SK-N-SH treated with all-trans-retinoic acid at 6 μM for 48 hours (cell line): ENCODE measurements around the gene PRKG1.

ENCODE experiments used
- ATAC-seq: fragments of 200-7000 bp; cut with Tn5 transposase; 3 replicates; pipeline ENCODE4 v1.9.1; 2020; ENCODE audit warnings: mild to moderate bottlenecking, moderate library complexity
- BACH2 ChIP-seq: fragments of 250-450 bp; sonication (Bioruptor Pico); IDR thresholded peaks from 2 replicates; pipeline ENCODE4 v1.9.0; 2021; ENCODE audit warnings: mild to moderate bottlenecking, borderline replicate concordance
- CSDC2 ChIP-seq: fragments of 250-450 bp; sonication (Bioruptor Pico); IDR thresholded peaks from 2 replicates; pipeline ENCODE4 v1.5.0; 2020; ENCODE audit warnings: mild to moderate bottlenecking, moderate library complexity
- ESRRG ChIP-seq: fragments of 250-450 bp; sonication (Bioruptor Pico); IDR thresholded peaks from 2 replicates; pipeline ENCODE4 v1.6.1; 2021; ENCODE audit warnings: mild to moderate bottlenecking
- ISL1 ChIP-seq: fragments of 250-450 bp; sonication (Bioruptor Pico); IDR thresholded peaks from 2 replicates; pipeline ENCODE4 v2.1.2; 2022; ENCODE audit warnings: mild to moderate bottlenecking, moderate library complexity
- OSR1 ChIP-seq: fragments of 250-450 bp; sonication (Bioruptor Pico); IDR thresholded peaks from 2 replicates; pipeline ENCODE4 v1.8.0; 2022; ENCODE audit warnings: moderate library complexity, mild to moderate bottlenecking, inconsistent platforms
- PPARA ChIP-seq: fragments of 250-450 bp; sonication (Bioruptor Pico); IDR thresholded peaks from 2 replicates; pipeline ENCODE4 v1.5.0; 2020; ENCODE audit warnings: mild to moderate bottlenecking, borderline replicate concordance
- RARB ChIP-seq: fragments of 250-450 bp; sonication (Bioruptor Pico); IDR thresholded peaks from 2 replicates; pipeline ENCODE4 v1.8.0; 2021; ENCODE audit warnings: mild to moderate bottlenecking, moderate library complexity
- SNAI2 ChIP-seq: fragments of 250-450 bp; sonication (Bioruptor Pico); IDR thresholded peaks from 2 replicates; pipeline ENCODE4 v1.5.0; 2020; ENCODE audit warnings: mild to moderate bottlenecking, moderate library complexity
- TCF4 ChIP-seq: fragments of 250-450 bp; sonication (Bioruptor Pico); IDR thresholded peaks from 2 replicates; pipeline ENCODE4 v1.8.0; 2021; ENCODE audit warnings: mild to moderate bottlenecking, moderate library complexity, borderline replicate concordance
- TOX ChIP-seq: fragments of 250-450 bp; sonication (Bioruptor Pico); IDR thresholded peaks from 2 replicates; pipeline ENCODE4 v1.8.0; 2021; ENCODE audit warnings: mild to moderate bottlenecking, moderate library complexity, borderline replicate concordance
- ZC3H10 ChIP-seq: fragments of 250-450 bp; sonication (Bioruptor Pico); IDR thresholded peaks from 2 replicates; pipeline ENCODE4 v1.5.1; 2021; ENCODE audit warnings: mild to moderate bottlenecking, moderate library complexity
- ZFP3 ChIP-seq: fragments of 250-450 bp; sonication (Bioruptor Pico); IDR thresholded peaks from 2 replicates; pipeline ENCODE4 v1.5.0; 2020; ENCODE audit warnings: mild to moderate bottlenecking, moderate library complexity
- ZFP30 ChIP-seq: fragments of 450-650 bp; formaldehyde crosslinking; IDR thresholded peaks from 2 replicates; pipeline ENCODE4 v1.5.0; 2022; ENCODE audit warnings: mild to moderate bottlenecking, moderate library complexity
- ZNF565 ChIP-seq: fragments of 450-650 bp; formaldehyde crosslinking; conservative IDR thresholded peaks from 2 replicates; pipeline ENCODE4 v1.5.0; 2020; ENCODE audit warnings: low read depth, mild to moderate bottlenecking, moderate library complexity
- ZNF70 ChIP-seq: fragments of 450-650 bp; formaldehyde crosslinking; IDR thresholded peaks from 2 replicates; pipeline ENCODE4 v1.5.0; 2020; ENCODE audit warnings: mild to moderate bottlenecking, moderate library complexity
- ZNF8 ChIP-seq: fragments of 450-650 bp; formaldehyde crosslinking; IDR thresholded peaks from 2 replicates; pipeline ENCODE4 v1.5.0; 2020; ENCODE audit warnings: mild to moderate bottlenecking, moderate library complexity
- TF ChIP-seq, protein P1 (sequence below): fragments of 250-450 bp; sonication (Bioruptor Pico); IDR thresholded peaks from 2 replicates; pipeline ENCODE4 v1.8.0; 2021; ENCODE audit warnings: low read depth, mild to moderate bottlenecking, moderate library complexity, borderline replicate concordance
- TF ChIP-seq, protein P2 (sequence below): fragments of 250-450 bp; sonication (Bioruptor Pico); IDR thresholded peaks from 2 replicates; pipeline ENCODE4 v1.5.1; 2020; ENCODE audit warnings: low read depth, mild to moderate bottlenecking, moderate library complexity
- TF ChIP-seq, protein P3 (sequence below): fragments of 250-450 bp; sonication (Bioruptor Pico); IDR thresholded peaks from 2 replicates; pipeline ENCODE4 v1.5.1; 2021; ENCODE audit warnings: mild to moderate bottlenecking, moderate library complexity
- TF ChIP-seq, protein P4 (sequence below): fragments of 250-450 bp; sonication (Bioruptor Pico); IDR thresholded peaks from 2 replicates; pipeline ENCODE4 v1.8.0; 2020; ENCODE audit warnings: mild to moderate bottlenecking, moderate library complexity, borderline replicate concordance

The PRKG1 gene

DNA sequence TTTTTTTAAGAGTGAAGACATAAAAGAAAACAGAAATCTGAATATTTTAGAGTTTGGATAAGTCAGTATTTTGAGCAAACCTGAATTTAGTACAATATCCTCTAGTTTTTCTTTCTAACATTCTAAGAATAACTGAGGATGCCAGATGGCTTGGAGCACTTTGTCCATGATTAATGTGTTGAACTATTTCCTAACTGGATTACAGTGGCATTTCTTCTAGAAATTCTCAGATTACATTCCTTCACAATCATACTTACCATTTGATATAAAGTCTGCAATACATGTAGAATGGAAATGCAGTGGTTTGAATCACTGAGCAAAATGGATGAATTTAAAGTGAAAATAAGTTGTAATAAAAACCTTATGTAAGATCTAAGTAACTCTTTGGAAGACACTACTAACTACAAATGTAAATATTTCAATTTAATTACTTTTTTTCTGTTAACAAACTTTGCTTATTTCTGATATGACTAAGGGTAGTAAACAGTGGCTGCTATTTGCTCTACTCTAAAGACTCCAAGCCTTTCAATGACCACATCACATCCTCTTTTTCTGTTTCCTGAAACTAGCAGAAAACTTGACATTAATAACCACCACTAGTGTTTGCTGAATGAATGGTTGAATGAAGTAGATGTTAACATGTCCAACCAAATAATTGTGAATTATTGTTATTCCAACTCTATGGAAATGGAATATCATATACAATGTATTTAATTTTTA is 102.8 kb downstream of the PRKG1 start:
- ATAC-seq, result peak; percentile 97
- TF ChIP-seq, protein P1, sequence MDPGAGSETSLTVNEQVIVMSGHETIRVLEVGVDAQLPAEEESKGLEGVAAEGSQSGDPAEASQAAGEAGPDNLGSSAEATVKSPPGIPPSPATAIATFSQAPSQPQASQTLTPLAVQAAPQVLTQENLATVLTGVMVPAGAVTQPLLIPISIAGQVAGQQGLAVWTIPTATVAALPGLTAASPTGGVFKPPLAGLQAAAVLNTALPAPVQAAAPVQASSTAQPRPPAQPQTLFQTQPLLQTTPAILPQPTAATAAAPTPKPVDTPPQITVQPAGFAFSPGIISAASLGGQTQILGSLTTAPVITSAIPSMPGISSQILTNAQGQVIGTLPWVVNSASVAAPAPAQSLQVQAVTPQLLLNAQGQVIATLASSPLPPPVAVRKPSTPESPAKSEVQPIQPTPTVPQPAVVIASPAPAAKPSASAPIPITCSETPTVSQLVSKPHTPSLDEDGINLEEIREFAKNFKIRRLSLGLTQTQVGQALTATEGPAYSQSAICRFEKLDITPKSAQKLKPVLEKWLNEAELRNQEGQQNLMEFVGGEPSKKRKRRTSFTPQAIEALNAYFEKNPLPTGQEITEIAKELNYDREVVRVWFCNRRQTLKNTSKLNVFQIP (CRISPR knock-in tag), result 0 out of 2 replicates have a peak, but pooled peaks have one; percentile 80
- TF ChIP-seq SNAI2 (CRISPR knock-in tag) (no peak), TCF4 (CRISPR knock-in tag) (no peak), ISL1 (CRISPR knock-in tag) (peak; percentile 97), ZFP3 (CRISPR knock-in tag) (no peak), CSDC2 (no peak), PPARA (CRISPR knock-in tag) (no peak), RARB (CRISPR knock-in tag) (no peak), ZC3H10 (0 out of 2 replicates have a peak, but pooled peaks have one; percentile 30), ESRRG (CRISPR knock-in tag) (no peak), OSR1 (no peak)
- TF ChIP-seq, protein P2, sequence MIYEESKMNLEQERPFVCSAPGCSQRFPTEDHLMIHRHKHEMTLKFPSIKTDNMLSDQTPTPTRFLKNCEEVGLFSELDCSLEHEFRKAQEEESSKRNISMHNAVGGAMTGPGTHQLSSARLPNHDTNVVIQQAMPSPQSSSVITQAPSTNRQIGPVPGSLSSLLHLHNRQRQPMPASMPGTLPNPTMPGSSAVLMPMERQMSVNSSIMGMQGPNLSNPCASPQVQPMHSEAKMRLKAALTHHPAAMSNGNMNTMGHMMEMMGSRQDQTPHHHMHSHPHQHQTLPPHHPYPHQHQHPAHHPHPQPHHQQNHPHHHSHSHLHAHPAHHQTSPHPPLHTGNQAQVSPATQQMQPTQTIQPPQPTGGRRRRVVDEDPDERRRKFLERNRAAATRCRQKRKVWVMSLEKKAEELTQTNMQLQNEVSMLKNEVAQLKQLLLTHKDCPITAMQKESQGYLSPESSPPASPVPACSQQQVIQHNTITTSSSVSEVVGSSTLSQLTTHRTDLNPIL (CRISPR knock-in tag), result peak; percentile 45; the same call in 1 of the 2 replicates
- TF ChIP-seq, protein P3, sequence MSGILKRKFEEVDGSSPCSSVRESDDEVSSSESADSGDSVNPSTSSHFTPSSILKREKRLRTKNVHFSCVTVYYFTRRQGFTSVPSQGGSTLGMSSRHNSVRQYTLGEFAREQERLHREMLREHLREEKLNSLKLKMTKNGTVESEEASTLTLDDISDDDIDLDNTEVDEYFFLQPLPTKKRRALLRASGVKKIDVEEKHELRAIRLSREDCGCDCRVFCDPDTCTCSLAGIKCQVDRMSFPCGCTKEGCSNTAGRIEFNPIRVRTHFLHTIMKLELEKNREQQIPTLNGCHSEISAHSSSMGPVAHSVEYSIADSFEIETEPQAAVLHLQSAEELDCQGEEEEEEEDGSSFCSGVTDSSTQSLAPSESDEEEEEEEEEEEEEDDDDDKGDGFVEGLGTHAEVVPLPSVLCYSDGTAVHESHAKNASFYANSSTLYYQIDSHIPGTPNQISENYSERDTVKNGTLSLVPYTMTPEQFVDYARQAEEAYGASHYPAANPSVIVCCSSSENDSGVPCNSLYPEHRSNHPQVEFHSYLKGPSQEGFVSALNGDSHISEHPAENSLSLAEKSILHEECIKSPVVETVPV (CRISPR knock-in tag), result no peak

DNA sequence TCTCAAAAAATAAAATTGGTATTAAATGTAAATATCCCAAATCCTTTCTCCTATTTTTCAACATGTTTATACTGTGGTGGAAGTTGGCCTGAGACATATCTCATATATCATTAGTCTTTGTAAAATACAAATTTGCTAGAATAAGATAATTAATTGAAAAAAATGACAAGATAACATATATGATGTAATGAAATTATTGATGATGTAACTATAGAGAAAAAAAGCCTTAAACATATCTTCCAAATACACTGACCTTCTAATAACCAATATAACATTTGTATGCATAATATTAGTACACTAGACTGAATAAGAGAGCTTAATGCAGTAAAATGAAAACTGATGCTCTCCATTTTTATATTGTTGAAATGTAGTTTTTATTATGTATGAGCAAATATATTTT is 104.3 kb downstream of the PRKG1 start:
- TF ChIP-seq ZNF565 (CRISPR knock-in tag), result no peak
- TF ChIP-seq ZFP3 (CRISPR knock-in tag), result no peak
- TF ChIP-seq TCF4 (CRISPR knock-in tag), result no peak
- TF ChIP-seq BACH2, result no peak
- no peak for ATAC-seq

DNA sequence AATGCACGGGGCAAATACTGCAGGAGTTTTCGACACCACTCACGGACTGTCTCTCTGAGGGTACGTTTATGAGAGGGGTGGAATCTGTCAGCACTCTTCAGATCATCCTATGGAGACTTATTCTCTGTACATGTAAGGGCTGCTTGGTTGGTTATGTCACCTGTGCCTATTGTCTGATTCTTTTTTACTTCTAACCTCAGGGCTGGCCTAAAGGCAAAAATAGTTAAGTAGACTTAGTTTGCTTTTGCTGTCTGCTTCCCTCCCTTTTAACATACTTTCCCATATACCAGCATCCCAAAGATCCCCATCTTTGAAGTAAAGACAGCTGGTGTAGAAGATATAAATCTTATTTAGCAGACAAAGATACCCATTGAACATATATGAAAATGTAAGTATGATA is 105.9 kb downstream of the PRKG1 start:
- TF ChIP-seq BACH2 (no peak), ZC3H10 (no peak), TOX (CRISPR knock-in tag) (no peak), ESRRG (CRISPR knock-in tag) (no peak), CSDC2 (no peak), ZNF565 (CRISPR knock-in tag) (no peak), ZNF8 (CRISPR knock-in tag) (no peak), SNAI2 (CRISPR knock-in tag) (no peak), ZNF70 (CRISPR knock-in tag) (no peak), ISL1 (CRISPR knock-in tag) (no peak), ZFP30 (no peak), RARB (CRISPR knock-in tag) (no peak), PPARA (CRISPR knock-in tag) (no peak), ZFP3 (CRISPR knock-in tag) (no peak), OSR1 (no peak)
- TF ChIP-seq, protein P4, sequence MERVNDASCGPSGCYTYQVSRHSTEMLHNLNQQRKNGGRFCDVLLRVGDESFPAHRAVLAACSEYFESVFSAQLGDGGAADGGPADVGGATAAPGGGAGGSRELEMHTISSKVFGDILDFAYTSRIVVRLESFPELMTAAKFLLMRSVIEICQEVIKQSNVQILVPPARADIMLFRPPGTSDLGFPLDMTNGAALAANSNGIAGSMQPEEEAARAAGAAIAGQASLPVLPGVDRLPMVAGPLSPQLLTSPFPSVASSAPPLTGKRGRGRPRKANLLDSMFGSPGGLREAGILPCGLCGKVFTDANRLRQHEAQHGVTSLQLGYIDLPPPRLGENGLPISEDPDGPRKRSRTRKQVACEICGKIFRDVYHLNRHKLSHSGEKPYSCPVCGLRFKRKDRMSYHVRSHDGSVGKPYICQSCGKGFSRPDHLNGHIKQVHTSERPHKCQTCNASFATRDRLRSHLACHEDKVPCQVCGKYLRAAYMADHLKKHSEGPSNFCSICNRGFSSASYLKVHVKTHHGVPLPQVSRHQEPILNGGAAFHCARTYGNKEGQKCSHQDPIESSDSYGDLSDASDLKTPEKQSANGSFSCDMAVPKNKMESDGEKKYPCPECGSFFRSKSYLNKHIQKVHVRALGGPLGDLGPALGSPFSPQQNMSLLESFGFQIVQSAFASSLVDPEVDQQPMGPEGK, result no peak
- TF ChIP-seq, protein P2 (CRISPR knock-in tag), result no peak
- TF ChIP-seq, protein P3 (CRISPR knock-in tag), result no peak
- no peak for ATAC-seq
